HL-60 (cell line): ENCODE measurements around the gene TM4SF4.

Source experiments
- DNase-seq, 2 experiments: peaks; one replicate each; pipeline ENCODE4 v3.0.0-alpha.2; 2010 to 2020; ENCODE audit warnings: low read depth in 1 of 2, low spot score in 1 of 2
- H3K27ac ChIP-seq: fragments of 250-450 bp; sonication (Bioruptor Pico); replicated peaks from 2 replicates; pipeline ENCODE4 v1.5.1; 2020; ENCODE audit warnings: mild to moderate bottlenecking, moderate library complexity
- H3K27me3 ChIP-seq: fragments of 250-450 bp; sonication (Bioruptor Pico); 2 replicates; pipeline ENCODE4 v1.5.1; 2021; ENCODE audit warnings: mild to moderate bottlenecking, moderate library complexity; ENCODE audit not compliant: insufficient read depth, poor library complexity, severe bottlenecking
- H3K4me3 ChIP-seq: replicated peaks from 2 replicates; pipeline ENCODE4 v1.5.1; 2011; ENCODE audit warnings: mild to moderate bottlenecking, control low read depth, low read length; ENCODE audit not compliant: insufficient read depth
- CTCF ChIP-seq: IDR thresholded peaks from one replicate; pipeline ENCODE4 v1.5.1; 2011; ENCODE audit warnings: low read length, control low read depth, inconsistent platforms; ENCODE audit not compliant: insufficient read depth
- GABPA ChIP-seq: IDR thresholded peaks from 2 replicates; pipeline ENCODE4 v1.6.1; 2012; ENCODE audit warnings: low read depth
- POLR2AphosphoS5 ChIP-seq: IDR thresholded peaks from 2 replicates; pipeline ENCODE4 v1.6.1; 2012; ENCODE audit warnings: low read depth
- REST ChIP-seq: IDR thresholded peaks from 2 replicates; pipeline ENCODE4 v1.6.1; 2012; ENCODE audit warnings: low read depth; ENCODE audit not compliant: insufficient replicate concordance
- SPI1 ChIP-seq: IDR thresholded peaks from 2 replicates; pipeline ENCODE4 v1.6.1; 2012; ENCODE audit warnings: low read depth, mild to moderate bottlenecking, borderline replicate concordance

The TM4SF4 gene

GRCh38 chr3:149506540-149506939 is 32.0 kb downstream of the TM4SF4 start:
- no peak overlapping the region for H3K4me3 ChIP-seq
- peaks cover 8% of the 10 kb centered on the region for H3K27me3 ChIP-seq
- DNase-seq, result no peak
- no peak overlapping the region for H3K27ac ChIP-seq
- no peak for TF ChIP-seq REST

GRCh38 chr3:149506965-149507364 is 32.5 kb downstream of the TM4SF4 start:
- Histone ChIP-seq H3K4me3 (no peak overlapping the region), H3K27ac (no peak overlapping the region), H3K27me3 (peaks cover 5% of the 10 kb centered on the region)
- TF ChIP-seq SPI1, result no peak
- no peak for TF ChIP-seq CTCF
- TF ChIP-seq REST, result no peak
- no peak for TF ChIP-seq GABPA
- TF ChIP-seq POLR2AphosphoS5, result no peak
- DNase-seq, result no peak

GRCh38 chr3:149507491-149508324 is 33.2 kb downstream of the TM4SF4 start:
- H3K27ac ChIP-seq, result peak overlapping the region; percentile 16
- no peak overlapping the region for H3K4me3 ChIP-seq
- H3K27me3 ChIP-seq, result no peaks in the 10 kb centered on the region
- peak in 1 of 2 experiments; percentile 77 for DNase-seq
- no peak for TF ChIP-seq CTCF
- TF ChIP-seq SPI1, result peak; percentile 75
- TF ChIP-seq POLR2AphosphoS5, result 0 out of 2 replicates have a peak, but pooled peaks have one; percentile 26
- TF ChIP-seq REST, result no peak
- TF ChIP-seq GABPA, result no peak
